Epithelial cell of prostate (primary cell): ENCODE data around the gene ANKRD40CL.

Source experiments
- DNase-seq: peaks from one replicate; pipeline ENCODE4 v3.0.0-alpha.2; 2011; ENCODE audit warnings: low read depth, low spot score
- H3K27ac ChIP-seq: fragments of 450-650 bp; 2 replicates; pipeline ENCODE4 v1.5.1; 2017; ENCODE audit warnings: mild to moderate bottlenecking

Gene ANKRD40CL

DNA sequence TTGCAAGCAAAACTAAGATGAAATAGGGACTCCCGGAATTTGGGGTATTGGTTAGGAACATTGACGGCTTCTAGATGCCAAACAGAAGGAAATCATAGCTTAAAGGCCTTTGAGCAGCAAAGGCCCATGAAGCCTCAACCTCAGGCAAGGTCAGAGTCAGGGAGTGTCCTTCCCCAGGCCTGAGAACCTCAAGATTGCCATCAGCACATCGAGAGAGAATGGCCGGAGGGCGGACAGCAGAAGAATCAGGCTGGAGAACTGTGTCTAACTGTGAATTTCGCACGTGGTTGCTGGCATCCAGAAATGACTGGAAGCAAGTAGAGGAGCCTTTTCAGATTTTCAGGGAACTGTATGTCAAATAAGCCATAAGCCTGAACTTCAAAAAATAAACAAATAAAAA, 24.8 kb upstream of the ANKRD40CL start:
- no peak for DNase-seq

DNA sequence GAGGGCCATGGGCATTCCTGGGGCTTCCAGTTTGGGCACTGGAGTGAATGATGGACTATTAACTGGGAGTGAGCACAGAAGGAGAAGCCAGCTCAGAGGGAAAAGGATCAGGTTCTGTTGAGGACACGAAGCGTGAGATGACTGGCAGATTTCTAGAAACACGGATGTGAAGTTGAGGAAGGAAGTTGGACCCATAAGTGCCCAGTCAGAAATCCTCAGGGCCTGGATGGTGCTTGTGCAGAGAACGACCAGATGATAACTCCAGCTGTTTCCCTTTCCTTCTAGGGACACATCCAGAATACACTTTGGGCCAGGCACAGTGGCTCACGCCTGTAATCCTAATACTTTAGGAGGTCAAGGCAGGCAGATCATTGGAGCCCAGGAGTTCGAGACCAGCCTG, 23.3 kb upstream of the ANKRD40CL start:
- no peak overlapping the region for H3K27ac ChIP-seq
- DNase-seq: no peak

More for the DNA sequence above, 24.8 kb upstream of the ANKRD40CL start:
- no peak overlapping the region for H3K27ac ChIP-seq

DNA sequence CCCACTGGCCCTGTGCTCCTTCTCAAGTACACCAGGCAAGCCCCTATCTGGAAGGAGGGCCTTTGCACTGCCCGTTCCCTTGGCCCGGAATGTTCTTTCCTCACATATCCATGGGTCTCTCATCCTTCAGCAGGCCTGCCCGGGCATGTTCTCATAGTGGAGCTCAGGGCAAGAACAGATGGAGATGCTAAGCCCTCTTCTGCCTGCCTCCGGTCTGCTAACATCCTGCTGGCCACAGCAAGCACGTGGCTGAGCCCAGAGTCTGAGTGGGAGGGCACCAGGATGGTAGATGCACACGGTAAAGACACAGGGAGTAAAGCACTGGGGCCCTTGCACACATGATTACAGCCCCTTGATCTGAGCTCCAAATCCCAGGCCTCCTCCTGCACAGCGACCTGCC, 19.8 kb upstream of the ANKRD40CL start:
- DNase-seq: peak; percentile 29
- peak overlapping the region; percentile 64 for H3K27ac ChIP-seq

DNA sequence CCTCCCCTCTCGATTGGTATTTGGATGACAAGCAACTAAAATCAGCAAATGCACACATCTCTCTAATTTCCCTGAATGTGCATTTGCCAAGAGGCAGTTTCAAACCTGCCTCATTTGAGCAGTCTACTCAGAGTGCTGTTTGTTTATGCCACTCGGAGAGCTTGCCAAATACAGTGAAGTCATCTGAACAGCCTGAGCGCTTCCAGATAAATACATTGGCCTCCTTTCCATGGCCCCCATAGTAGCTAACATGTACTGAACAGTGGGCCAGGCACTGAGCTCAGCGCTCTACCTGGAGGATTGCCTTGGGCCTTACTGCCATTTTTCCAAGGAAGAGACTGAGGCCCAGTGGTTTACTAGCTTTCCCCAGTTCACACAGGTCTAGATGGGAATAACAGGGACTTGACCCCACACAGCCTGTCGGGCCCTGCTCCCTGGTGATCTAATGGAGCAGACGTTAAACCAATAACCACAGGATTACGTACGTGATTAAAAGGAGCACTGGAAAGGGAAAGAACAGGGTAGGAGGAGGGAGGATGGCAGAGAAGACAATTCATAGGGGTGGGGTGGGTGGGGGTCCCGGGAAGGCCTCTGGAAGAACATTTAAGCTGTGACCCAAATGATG, 18.7 kb upstream of the ANKRD40CL start:
- peak; percentile 31 for DNase-seq
- H3K27ac ChIP-seq: peak overlapping the region; percentile 64

DNA sequence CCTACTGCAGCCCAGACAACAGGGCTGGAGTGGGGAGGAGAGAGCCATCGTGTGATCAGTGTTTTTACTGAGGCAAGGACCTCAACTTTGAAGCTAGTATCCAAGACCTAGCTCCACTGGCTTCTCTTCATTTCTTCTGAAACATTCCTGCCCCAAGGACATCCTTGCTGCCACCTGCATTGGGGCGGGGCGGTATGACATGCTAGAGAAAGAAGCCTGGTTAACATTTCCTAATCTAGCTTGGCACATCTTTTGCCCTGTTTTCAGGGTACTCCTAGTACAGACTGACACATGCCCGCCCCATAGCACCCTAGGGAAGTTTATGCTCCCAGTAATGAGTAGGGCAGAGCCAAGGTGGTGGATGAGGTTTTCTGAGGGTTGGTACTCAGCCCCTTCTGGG, 17.8 kb upstream of the ANKRD40CL start:
- DNase-seq: no peak
- peak overlapping the region; percentile 64 for H3K27ac ChIP-seq

DNA sequence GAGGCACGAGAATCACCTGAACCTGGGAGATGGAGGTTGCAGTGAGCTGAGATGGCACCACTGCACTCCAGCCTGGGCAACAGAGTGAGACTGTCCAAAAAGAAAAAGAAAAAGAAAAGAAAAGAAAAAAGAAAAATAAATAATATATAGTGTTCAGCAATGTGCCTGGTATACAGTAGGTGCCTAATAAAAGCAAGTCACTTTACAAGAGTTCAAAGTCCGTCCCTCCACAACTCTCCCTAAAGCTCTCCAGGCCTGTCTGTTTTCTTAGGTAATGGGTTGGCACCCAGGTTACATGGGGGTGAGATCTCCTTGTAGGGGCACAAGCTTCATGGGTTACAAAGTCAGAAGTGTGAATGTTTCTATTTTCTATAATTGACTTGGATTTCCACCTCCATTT, 16.6 kb upstream of the ANKRD40CL start:
- no peak overlapping the region for H3K27ac ChIP-seq
- no peak for DNase-seq

DNA sequence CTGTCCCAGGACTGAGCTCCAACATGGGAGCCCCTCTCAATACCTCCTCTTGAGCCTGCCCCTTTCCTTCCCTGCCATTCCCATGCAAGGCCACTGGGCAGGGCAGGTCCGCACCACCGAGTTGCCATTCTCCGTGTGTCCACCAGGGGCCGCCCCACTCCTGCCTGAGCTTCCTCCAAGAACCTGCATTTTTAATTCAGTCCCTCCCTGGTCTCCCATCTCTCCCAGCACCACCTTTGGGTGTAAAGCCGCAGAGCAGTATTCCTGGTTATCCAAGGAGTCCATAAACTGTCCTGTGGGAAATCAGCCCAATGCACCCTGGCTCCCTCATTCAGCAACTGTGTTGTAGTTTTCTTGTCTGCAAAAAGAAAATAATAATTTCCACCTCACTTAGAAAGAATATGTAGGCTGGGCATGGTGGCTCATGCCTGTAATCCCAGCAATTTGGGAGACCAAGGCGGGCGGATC, 15.9 kb upstream of the ANKRD40CL start:
- no peak overlapping the region for H3K27ac ChIP-seq
- DNase-seq: peak; percentile 33

DNA sequence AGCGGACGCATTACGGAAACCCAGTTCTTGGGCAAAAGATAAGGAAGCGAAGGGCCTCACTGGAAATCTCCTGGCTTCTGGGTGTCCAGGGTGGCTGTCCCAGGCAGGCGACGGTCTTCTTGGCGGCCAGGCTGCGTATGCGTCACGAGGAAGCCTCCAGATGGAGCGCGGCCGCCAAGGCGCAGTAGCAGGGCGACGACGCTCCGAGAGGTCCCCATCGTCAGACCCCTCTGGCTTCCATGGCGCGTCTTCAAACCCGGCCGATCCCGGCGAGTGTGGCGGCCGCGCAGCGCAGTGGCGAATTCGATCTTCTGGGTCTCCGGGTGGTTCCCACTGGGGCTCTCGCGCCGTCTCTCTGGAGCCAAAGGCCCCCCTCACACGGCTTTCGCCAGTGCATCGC, 13.8 kb upstream of the ANKRD40CL start:
- H3K27ac ChIP-seq: no peak overlapping the region
- no peak for DNase-seq

DNA sequence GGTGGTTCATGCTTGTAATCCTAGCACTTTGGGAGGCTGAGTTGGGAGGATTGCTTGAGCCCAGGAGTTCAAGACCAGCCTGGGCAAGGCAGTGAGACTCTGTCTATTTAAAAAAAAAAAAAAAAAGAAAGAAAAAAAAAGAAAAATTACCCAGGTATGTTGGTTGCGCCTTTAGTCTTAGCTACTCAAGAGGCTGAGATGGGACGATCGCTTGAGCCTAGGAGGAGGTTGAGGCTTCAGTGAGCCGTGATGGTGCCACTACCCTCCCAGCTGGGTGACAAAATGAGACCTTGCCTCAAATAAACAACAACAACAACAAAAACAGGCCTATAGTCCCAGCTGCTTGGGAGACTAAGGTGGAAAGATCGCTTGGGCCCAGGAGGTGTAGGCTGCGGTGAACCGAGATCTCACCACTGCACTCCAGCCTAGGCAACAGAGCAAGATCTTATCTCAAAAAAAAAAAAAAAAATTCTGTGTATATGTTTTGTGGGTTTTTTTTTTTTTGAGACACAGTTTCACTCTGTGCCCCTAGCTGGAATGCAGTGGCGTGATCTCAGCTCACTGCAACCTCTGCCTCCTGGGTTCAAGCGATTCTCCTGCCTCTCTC, 12.5 kb upstream of the ANKRD40CL start:
- no peak for DNase-seq
- no peak overlapping the region for H3K27ac ChIP-seq

DNA sequence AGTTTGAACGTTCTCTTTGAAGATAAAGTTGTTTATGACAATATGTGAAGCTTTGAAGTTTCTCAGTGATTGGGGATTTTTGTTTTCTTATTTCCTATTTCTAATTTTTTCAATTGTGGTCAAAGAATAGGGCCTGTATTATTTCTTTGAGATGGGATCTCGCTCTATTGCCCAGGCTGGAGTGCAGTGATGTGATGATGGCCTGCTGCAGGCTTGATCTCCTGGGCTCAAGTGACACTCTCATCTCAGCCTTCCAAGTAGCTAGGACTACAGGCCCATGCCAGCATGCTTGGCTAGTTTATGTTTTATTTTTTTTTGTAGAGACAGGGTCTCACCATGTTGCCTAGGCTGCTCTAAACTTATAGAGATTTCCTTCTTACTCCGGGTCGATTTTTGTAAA, 11.7 kb upstream of the ANKRD40CL start:
- DNase-seq: no peak
- no peak overlapping the region for H3K27ac ChIP-seq

DNA sequence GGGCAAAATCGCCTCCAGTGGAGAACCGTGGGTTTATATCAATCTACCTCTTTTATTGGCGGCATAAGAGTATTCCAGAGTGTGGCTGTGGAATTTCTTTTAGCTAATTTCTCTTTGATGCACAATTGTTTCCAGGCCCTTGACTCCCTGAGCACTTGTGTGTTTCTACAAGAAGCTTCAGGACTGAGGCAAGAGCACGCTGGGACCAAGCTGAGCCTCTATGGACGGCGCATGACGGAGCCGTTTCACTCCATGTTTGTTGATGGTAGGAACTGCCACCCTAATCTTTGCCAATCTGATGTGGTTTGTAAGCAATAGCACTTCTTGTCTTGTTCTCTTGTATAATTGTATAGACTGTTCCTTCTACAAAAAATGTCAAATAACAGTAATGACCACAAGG, 11.2 kb upstream of the ANKRD40CL start:
- no peak for DNase-seq
- no peak overlapping the region for H3K27ac ChIP-seq

DNA sequence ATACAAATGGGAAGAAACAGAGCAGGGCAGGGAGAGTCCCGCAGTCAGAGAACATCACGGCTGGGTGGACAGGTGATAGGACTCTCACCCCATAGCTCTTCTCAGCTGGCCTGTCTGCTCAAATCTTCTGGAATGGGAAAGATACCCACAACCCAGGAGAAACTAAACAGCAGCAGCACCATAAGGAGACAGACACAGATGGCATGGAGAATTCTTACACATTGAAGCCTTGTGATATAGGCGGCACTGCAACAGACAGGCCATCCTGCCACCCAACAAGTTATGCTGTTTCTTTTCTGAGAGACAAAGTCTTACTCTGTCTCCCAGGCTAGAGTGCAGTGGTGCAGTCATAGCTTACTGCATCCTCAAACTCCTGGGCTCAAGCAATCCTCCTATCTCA, 8.6 kb upstream of the ANKRD40CL start:
- no peak overlapping the region for H3K27ac ChIP-seq
- no peak for DNase-seq

DNA sequence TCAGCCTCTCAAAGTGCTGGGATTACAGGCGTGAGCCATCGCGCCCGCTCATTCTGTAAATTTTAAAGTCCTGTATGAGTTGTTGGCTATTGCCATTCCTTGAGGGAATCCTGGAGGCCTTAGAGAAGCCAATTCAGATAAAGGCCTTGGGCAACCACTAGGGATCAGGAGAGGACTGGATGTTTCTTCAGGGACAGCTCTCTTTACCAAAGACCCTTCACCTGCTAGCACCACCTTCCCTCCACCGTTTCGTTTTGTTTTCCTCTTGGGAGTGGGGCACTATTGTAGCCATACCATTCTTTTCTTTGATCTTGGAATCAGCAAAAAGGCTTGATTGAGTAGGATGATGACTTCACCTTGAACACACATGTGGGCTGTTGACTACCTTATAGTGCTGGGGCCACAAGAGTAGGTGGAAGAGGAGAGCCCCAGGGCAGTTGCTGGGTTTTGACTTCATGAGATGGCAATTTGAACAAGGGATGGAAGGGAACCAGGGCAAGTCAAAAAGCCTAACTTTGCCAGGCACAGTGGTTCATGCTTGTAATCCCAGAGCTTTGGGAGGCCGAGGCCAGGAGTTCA, 7.0 kb upstream of the ANKRD40CL start:
- DNase-seq: no peak
- no peak overlapping the region for H3K27ac ChIP-seq

DNA sequence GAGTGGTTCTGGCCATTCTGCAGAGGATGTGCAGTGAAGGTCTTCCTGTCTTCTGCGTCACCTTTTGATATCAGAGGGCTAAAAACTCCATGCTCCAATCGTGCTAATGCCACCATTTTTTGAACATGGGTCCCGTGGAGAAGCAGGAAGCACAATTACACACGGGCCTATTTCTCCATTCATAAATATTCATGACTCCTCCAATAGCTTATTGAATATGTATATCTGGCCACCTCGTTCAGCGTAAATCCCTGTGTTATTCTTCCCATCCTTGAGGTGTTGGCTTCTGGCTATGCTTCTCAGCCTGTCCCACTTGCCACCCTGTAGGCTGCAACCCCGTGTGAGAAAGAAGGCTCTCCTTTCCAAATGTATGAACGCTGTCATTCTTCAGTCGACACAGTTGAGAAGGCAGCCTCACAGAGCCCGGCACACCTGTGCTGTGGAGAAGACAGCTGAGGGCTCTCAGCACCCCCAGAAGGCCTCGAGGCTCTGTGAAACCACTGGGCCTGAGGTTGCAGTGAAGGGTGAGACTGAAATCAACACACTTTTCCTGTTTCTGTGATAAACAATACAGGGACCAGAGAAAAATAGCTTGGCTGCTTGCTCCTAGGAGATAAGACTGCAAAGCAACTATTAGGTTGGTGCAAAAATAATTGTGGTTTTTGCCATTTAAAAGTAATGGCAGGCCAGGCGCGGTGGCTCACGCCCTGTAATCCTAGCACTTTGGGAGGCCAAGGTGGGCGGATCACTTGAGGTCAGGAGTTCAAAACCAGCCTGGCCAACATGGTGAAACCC, 4.9 kb upstream of the ANKRD40CL start:
- DNase-seq: no peak
- H3K27ac ChIP-seq: no peak overlapping the region

DNA sequence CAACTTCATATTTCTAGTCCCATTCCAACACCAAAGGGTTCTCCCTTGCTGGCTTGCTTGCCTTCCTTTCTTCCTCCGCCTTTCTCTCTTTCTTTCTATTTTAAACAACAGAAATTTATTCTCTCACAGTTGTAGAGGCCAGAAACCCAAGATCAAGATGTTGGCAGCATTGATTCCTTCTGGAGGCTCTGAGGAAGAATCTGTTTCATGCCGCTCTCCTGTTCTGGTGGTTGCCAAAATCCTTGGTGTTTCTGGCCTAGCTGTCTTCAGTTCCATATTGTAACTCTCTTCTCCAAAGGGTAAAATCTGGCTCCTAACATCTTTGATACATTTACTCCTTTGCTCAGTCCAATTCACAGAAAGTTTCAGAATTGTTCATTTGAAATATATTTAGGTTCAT, 3.0 kb upstream of the ANKRD40CL start:
- no peak for DNase-seq
- no peak overlapping the region for H3K27ac ChIP-seq

DNA sequence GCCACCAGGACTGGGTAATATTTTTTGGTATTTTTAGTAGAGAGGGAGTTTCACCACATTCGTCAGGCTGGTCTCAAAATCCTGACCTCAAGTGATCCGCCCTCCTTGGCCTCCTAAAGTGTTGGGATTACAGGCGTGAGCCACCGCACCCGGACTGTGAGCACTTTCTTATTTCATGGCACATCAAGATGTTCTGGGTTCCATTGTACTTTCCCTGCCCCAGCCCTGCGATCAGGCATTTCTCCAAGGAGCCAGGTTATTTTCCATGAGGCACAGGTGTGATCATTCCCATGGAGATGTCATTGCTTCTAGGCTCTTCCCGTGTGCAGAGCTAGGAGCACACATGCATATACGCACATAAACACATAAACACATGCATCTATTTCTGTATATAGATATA, 2.6 kb upstream of the ANKRD40CL start:
- H3K27ac ChIP-seq: no peak overlapping the region
- no peak for DNase-seq

DNA sequence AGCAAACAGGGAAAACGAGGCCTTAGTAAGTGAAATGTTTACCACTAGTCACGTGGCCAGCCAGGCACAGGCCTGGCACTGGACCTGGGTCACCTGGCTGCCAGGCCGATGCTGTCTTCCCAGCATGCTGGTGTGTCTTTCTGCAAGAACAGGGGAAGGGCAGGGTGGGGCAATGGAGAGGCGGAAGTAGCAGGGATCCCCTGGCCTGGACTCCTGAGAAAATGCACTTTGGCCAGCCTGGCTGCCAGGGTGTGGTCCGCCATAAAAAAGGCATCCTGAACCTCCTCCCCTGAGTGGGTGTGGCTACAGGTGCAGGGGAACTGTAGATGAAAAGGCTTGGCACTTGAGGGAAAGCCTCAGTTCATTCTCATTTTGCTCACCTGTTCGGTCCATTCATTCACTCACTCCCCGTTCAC, 1.0 kb upstream of the ANKRD40CL start:
- H3K27ac ChIP-seq: no peak overlapping the region
- DNase-seq: peak; percentile 31

DNA sequence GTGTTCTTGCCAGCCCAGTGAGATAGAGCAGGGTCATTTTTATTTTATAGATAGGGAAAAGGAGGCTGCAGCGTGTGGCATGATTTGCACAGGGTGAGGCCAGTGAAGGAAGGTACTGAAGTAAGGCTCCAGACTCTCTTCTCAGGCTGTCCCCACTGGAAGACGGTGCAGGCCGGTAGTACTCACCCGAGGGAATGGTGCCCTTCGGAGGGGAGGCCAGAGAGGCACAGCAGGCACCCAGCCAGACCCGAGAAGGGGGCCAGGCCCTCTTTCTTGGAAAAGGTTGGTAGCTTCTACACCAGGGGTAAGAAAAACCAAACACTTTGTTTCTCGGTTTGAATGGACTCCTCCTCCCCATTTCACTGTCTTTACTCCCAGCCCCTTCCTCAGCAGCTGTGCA, 288 bp downstream of the ANKRD40CL start:
- no peak overlapping the region for H3K27ac ChIP-seq
- DNase-seq: no peak

DNA sequence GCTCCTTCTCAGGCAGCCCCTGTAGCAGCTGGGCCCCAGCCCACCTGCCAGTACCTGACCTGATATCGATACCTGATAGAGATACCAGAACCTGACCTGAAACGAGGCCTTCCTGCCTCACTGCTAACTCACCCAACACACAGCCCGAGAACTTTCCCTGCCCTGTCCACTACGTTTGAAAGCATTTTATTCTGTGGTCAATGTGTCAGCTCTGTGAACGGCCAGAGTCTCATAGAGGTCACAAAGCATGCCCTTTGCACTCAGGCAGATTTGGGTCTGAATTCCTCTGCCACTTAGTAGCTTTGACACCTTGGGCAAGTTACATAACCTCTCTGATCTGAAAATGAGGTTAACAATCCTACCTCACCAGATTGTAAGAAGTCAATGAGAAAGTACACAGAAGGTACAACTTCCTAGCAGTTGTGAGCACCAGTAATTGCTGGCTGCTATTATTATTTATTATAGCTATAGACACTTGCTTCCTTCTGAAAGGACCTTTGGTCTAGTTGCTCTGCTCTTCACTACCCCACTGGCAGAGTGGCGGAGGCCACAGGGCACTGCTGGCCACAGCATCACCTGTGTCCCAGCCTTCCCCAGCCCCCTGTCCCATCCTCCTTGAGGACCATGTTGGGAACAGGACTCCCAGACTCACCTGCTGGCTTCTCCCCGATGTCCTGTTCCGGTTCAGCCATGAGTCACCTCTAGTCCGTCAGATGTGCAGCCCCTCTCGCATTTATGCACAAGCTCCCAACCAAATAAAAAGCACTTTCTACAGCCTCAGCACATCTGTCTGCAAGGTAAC, 895 bp downstream of the ANKRD40CL start:
- no peak for DNase-seq
- no peak overlapping the region for H3K27ac ChIP-seq

DNA sequence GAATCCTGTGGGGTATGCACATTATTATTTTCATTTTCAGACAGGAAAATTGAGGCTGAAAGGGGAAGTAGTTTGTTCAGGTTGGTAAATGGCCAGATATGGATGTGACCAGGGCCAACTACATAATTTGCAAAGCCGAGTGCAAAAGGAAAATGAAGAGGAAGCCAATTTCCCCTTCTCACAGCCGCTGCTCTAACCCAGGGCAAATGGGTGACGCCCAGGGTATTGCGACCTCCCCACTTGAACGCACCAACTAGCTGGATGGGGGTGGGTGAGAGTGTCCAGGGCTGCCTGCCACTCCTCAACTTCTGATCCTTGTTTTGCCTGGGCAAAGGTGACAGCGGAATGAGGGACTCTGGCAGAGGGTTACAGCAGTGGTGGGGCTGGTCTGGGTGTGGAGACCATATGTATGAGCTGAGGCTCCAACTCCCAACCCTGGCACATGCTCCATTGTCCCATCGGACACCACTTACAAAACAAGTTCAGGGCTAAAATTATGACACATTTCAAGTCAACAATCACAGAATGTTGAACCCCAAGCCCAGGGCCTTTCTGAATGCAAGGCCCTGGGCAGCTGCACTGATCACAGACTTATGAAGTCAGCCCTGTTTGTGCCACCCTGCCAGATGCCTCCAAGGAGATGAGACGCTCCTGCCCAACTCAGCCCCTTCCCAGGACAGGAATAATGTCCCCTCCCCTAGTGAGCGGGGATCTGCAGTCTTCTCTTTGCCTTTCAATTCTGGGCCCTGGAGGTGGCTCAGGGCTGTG, 1.7 kb downstream of the ANKRD40CL start:
- no peak overlapping the region for H3K27ac ChIP-seq
- DNase-seq: no peak
